Stomach smooth muscle (tissue), 2 donors: ENCODE measurements around the gene CBFA2T3.

Source experiments
- H3K27ac ChIP-seq: one replicate; pipeline ENCODE4 v1.7.0; 2013; ENCODE audit warnings: mild to moderate bottlenecking, low read length, inconsistent platforms
- H3K27me3 ChIP-seq, 2 donors: one replicate each; pipeline ENCODE4 v1.7.0; 2013; ENCODE audit warnings: low read length in 2 of 2; ENCODE audit not compliant: insufficient read depth in 2 of 2, control insufficient read depth in 1 of 2
- H3K36me3 ChIP-seq, 2 donors: one replicate each; pipeline ENCODE4 v1.7.0; 2013; ENCODE audit warnings: low read length in 2 of 2; ENCODE audit not compliant: control insufficient read depth in 2 of 2, insufficient read depth in 2 of 2
- H3K4me1 ChIP-seq: one replicate; pipeline ENCODE4 v1.7.0; 2013; ENCODE audit warnings: low read length; ENCODE audit not compliant: control insufficient read depth, insufficient read depth
- H3K4me3 ChIP-seq, 2 donors: one replicate each; pipeline ENCODE4 v1.7.0; 2013; ENCODE audit warnings: low read length in 2 of 2
- H3K9ac ChIP-seq, 2 donors: one replicate each; pipeline ENCODE4 v1.7.0; 2013; ENCODE audit warnings: low read length in 2 of 2, mild to moderate bottlenecking in 1 of 2
- H3K9me3 ChIP-seq, 2 donors: one replicate each; pipeline ENCODE4 v1.7.0; 2013; ENCODE audit warnings: low read length in 2 of 2; ENCODE audit not compliant: control insufficient read depth in 2 of 2
- donor health status: healthy.
- donor health status: Pancreatic carcinoma.

Gene CBFA2T3

DNA sequence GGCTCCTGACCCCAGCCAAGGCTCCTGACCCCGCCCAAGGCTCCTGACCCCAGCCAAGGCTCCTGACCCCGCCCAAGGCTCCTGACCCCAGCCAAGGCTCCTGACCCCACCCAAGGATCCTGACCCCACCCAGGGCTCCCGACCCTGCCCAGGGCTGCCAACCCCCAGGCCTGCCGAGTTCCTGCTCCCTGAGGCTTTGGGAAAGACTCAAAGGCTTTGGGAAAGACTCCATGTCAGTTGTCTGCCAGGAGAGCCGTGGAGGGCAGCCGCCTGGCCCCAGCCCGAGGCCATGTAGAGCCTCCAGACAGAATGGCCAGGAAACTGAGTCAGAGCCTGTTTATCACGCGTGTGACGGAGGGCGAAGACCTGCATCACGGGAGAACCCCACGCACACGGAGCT is 21.1 kb downstream of the CBFA2T3 start:
- Histone ChIP-seq H3K27me3 (peaks cover 4 to 14% of the 10 kb centered on the region in 2 donors), H3K36me3 (no peaks in the 10 kb centered on the region), H3K27ac (no peak overlapping the region), H3K9ac (no peak overlapping the region), H3K4me3 (no peak overlapping the region), H3K4me1 (no peaks in the 10 kb centered on the region), H3K9me3 (no peaks in the 10 kb centered on the region)

DNA sequence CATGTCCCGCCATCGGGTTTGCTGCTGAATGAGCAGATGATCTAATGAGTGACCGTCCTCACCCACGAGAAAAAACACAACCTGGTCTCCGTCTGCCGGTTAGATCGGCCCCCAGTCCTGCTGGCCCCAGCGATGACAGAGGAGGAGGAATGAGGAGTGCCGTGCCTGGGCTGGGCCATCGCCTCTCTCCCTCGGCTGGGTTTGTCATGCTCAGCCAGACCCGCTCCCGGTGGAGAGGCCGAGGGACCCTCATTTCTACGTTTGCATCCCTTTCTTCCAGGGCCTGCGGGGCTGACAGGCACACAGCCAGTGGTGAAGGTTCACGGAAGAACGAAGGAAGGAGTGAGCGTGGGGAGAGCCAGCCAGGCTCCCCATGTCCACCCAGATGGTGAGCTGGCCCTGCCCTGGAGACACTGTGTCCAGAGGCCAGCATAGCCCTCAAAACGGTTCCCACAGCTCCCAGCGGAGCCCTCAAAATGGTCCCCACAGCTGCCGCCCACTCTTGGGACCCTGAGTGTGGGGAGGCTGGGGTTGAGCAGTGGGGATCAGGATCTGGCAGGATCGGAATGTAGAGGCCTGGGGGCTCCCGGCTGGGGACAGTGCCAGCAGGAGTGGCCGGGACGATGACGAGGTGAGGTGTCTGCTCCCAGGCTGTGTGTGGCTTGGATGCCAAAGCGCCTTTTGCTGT is 23.9 kb downstream of the CBFA2T3 start:
- no peak overlapping the region for H3K4me3 ChIP-seq
- no peak overlapping the region for H3K27ac ChIP-seq
- no peak overlapping the region for H3K9ac ChIP-seq
- H3K36me3 ChIP-seq, result no peaks in the 10 kb centered on the region
- peaks cover 6 to 10% of the 10 kb centered on the region in 2 donors for H3K27me3 ChIP-seq
- H3K9me3 ChIP-seq, result no peaks in the 10 kb centered on the region
- no peaks in the 10 kb centered on the region for H3K4me1 ChIP-seq

DNA sequence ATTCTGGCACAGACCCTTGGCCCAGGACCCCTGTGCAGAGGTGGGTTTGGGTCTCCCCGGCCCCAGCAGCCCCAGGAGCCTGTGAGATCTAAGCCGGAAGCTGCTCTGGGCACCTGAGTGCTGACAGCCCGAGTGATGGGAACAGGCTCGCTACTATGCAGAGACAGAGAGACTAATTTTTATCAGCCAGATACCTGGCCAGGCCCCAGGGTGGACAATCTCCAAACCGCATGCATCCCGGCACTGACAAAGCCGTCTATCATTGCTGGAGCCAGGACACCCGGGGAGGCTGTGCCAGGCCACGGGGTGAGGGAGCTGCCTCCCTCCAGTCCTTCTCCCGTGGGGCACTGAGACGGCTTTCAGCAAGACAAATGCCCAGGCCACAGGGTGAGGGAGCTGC is 25.0 kb downstream of the CBFA2T3 start:
- peaks cover 6 to 10% of the 10 kb centered on the region in 2 donors for H3K27me3 ChIP-seq
- no peaks in the 10 kb centered on the region for H3K36me3 ChIP-seq

DNA sequence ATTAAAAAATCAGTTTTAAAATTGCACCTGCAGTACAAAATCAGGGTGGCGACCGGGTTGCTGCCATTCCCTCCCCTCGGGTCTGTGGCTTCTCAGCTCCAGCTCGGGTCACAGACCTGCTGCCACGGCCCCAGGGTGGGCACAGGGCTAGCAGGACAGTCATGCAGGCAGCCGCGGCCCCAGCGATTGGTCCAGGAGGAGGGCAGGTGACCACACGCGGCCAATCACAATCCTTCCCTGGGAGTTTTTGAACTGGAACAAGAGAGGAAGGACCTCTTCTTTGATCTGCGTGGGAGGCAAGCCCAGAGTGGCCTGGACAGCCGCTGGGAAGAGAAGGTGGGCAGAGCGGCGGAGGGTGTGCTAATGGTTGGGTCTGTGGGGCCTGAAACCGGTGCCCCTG is 25.5 kb downstream of the CBFA2T3 start:
- Histone ChIP-seq H3K9me3 (no peaks in the 10 kb centered on the region), H3K27ac (no peak overlapping the region), H3K4me1 (no peaks in the 10 kb centered on the region), H3K4me3 (no peak overlapping the region), H3K36me3 (no peaks in the 10 kb centered on the region), H3K27me3 (peaks cover 6 to 8% of the 10 kb centered on the region in 2 donors), H3K9ac (no peak overlapping the region)

More for the DNA sequence above, 25.0 kb downstream of the CBFA2T3 start:
- Histone ChIP-seq H3K9ac (no peak overlapping the region), H3K4me1 (no peaks in the 10 kb centered on the region), H3K27ac (no peak overlapping the region), H3K4me3 (no peak overlapping the region), H3K9me3 (no peaks in the 10 kb centered on the region)

DNA sequence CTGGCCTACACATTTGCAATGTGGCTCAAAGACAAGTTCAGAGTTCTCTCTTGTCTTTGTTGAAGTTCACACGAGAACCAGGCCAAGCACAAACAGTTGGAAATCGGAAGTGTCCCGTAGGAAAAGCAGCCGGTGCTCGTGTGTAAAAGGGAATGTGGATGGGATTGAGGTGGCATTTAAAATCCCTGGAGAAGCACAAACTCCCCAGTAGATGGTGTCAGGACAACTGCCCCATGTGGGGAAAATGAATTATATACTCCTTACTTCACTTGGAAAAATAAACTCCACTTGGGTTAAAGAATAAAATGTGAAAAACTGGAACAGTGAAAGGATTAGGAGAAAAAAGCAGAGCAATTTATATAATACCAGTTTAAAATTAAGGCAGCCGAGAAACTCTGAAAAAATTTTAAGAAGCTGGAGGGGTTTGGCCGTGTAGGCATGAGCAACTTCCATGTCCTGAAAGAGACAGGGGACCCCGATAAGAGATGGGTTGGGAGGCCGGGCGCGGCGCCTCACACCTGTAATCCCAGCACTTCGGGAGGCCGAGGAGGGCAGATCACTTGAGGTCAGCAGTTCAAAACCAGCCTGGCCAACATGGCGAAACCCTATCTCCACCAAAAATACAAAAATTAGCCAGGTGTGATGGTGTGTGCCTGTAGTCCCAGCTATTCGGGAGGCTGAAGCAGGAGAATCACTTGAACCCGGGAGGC is 28.1 kb downstream of the CBFA2T3 start:
- H3K4me1 ChIP-seq, result no peaks in the 10 kb centered on the region
- no peaks in the 10 kb centered on the region for H3K9me3 ChIP-seq
- H3K9ac ChIP-seq, result no peak overlapping the region
- H3K4me3 ChIP-seq, result no peak overlapping the region
- H3K27me3 ChIP-seq, result peaks cover 8 to 10% of the 10 kb centered on the region in 2 donors
- H3K36me3 ChIP-seq, result no peaks in the 10 kb centered on the region
- no peak overlapping the region for H3K27ac ChIP-seq

DNA sequence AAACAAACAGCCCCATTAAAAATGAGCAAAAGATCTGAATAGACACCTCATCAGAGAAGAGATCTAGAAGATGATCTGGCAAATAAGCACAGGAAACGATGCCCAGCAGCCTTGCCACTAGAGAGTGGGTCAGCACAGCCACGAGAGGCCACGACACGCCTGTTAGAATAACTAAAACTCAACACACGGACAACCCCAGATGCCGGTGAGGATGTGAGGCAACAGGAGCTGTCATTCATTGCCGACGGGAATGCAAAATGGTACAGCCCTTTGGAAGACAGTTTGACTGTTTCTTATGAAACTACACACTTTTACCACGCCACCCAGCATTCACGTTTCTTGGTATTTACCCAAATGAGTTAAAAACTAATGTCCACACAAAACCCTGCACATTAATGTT is 31.5 kb downstream of the CBFA2T3 start:
- Histone ChIP-seq H3K4me3 (no peak overlapping the region), H3K4me1 (peaks cover 8% of the 10 kb centered on the region), H3K27ac (no peak overlapping the region), H3K27me3 (peaks cover 9 to 24% of the 10 kb centered on the region in 2 donors), H3K36me3 (no peaks in the 10 kb centered on the region), H3K9me3 (no peaks in the 10 kb centered on the region), H3K9ac (no peak overlapping the region)

DNA sequence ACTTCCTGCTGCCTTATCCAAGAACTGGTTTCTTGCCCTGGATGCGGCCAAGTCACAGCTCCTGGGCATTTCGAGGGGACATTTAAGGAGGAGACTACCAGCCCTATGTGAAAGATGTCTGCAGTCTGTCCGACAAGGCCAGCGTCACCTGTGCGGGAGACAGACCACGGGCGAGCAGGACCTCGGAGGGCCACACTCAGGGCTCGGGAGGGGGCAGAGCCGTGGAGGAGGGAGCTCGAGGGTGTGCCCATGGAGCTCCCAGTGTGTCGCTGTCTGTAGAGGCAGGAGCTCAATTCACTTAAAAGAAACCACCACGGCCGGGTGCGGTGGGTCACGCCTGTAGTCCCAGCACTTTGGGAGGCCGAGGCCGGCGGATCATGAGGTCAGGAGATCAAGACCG is 33.3 kb downstream of the CBFA2T3 start:
- Histone ChIP-seq H3K9me3 (no peaks in the 10 kb centered on the region), H3K4me3 (no peak overlapping the region), H3K36me3 (no peaks in the 10 kb centered on the region), H3K27me3 (peaks cover 20 to 29% of the 10 kb centered on the region in 2 donors), H3K9ac (no peak overlapping the region), H3K4me1 (peaks cover 20% of the 10 kb centered on the region), H3K27ac (no peak overlapping the region)

DNA sequence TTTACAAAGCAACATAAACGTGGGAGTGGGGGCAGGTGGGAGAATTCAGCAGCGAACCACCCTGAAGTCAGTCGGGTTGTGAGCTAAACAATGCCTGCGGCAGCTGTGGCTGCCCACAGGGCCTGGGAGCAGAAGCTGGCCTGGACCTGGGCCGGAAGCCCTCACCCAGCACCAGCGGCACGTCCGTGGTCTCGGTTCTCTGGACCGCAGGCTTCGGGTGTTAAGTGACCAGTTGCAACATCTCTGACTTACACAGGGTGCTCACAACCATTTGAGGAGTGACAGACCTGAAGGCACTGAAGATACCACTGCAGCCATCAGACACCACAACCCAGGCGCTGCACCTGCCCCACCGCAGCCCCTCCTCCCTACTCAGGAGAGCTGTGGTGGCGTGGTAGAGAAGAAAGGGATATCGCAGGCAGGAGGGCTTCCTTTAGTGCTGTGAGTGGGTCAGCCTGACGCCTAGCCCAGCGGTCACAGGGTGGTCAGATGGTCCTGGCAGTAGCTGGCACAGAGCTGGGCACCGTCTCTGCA is 33.8 kb downstream of the CBFA2T3 start:
- Histone ChIP-seq H3K27me3 (peaks cover 20 to 30% of the 10 kb centered on the region in 2 donors), H3K27ac (no peak overlapping the region), H3K4me1 (peaks cover 22% of the 10 kb centered on the region), H3K9ac (no peak overlapping the region), H3K36me3 (no peaks in the 10 kb centered on the region), H3K9me3 (no peaks in the 10 kb centered on the region), H3K4me3 (no peak overlapping the region)

DNA sequence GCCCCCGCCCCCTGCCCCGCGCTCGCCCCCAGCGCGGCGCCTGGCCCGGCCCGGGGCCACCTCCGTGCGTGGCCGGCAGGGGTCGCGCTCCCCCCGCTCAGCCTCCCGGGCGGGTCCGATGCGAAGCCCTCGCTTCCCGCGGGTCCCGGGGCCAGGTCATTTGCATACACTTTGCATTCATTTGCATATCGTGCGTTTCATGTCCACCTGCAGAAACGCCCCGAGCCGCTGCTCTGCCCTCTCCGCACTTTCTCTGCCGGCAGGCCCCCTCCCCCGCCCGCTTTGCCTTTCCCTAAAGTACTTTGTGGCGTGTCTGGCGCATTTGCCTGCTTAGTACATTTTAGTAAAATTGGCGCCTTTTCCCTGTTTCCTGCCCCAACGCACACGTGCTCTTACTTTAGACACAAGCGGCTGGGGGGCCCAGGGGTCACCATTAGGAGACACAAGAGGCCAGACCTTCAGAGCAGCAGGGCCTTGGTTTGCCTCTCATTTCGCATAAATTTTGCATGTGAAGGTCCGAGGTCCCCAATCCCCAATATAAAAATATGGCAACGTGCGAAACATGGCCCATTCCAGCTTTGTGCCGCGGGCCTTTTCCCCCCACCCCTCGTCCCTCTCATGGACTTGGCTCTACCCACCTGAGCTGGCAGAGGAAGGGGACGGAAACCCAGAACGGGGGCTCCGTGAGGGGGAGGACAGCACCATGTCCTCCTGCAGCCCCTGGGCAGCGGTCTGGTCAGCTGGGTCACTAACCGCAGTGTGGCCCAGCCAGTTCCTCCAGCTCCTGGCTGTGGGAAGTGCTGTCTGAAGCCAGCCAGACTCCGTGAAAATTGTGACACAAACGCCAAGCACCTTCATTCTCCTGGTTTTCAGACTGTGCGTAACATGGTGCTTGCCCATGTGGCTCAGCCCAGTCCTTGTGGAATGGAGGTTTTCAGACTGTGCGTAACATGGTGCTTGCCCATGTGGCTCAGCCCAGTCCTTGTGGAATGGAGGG is 34.8 kb downstream of the CBFA2T3 start:
- H3K4me1 ChIP-seq, result peaks cover 24% of the 10 kb centered on the region
- no peaks in the 10 kb centered on the region for H3K36me3 ChIP-seq
- H3K27me3 ChIP-seq, result peaks cover 20 to 28% of the 10 kb centered on the region in 2 donors
- no peak overlapping the region for H3K27ac ChIP-seq
- H3K9me3 ChIP-seq, result no peaks in the 10 kb centered on the region
- H3K9ac ChIP-seq, result no peak overlapping the region
- H3K4me3 ChIP-seq, result peak overlapping the region in 1 of 2 donors; percentile 55
